IPS DF 4.7 (cell line): ENCODE measurements around the gene TMEM107.
"Not testable (repeated sequence)": the region's sequence is repeated elsewhere in the genome, so short reads cannot be mapped to it uniquely, and the experiment has no call there.

Source experiments
- DNase-seq: peaks from one replicate; pipeline ENCODE4 v3.0.0-alpha.2; 2013; ENCODE audit warnings: low spot score; ENCODE audit errors: extremely low read depth

Gene TMEM107

DNA sequence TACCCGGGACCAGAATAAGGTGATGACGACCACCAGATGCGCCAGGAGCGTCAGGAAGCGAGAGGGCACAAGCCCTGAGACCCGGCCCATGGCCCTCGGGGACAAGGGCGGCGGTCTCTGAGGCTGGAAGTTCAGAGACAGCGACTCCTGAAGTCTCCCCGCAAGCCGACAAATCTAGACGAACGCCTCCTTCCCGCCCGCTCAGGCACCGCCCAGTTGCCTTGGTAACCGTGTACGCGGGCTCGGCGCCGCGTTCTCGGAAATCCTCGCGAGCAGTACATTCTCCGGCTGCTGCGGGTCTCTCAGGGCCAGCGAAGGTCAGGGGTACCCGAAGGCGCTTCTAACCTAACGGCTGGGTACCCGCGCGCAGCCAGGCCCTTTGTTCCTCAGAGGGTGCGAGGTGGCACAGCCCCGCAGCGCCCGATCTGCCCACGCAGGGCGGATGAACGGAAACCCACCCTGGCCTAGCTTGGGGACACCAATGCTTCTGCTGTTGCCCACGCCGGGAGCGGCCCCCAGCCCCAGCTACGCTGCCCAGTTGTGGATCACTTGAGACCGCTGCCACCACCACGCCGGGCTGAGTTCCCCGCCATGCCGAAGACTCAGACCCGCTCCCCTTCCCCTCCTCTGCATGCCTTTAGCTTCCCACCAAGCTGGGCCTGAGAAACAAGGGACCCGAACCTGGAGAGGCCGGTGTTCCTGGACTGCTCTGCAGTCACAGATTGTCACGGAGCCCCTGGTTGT, at the start of gene TMEM107:
TSS of gene TMEM107 (minus strand) at position 184 of the 744 bp plus-strand sequence. CDS start at position 90, 94 bp downstream.
- DNase-seq = no peak

DNA sequence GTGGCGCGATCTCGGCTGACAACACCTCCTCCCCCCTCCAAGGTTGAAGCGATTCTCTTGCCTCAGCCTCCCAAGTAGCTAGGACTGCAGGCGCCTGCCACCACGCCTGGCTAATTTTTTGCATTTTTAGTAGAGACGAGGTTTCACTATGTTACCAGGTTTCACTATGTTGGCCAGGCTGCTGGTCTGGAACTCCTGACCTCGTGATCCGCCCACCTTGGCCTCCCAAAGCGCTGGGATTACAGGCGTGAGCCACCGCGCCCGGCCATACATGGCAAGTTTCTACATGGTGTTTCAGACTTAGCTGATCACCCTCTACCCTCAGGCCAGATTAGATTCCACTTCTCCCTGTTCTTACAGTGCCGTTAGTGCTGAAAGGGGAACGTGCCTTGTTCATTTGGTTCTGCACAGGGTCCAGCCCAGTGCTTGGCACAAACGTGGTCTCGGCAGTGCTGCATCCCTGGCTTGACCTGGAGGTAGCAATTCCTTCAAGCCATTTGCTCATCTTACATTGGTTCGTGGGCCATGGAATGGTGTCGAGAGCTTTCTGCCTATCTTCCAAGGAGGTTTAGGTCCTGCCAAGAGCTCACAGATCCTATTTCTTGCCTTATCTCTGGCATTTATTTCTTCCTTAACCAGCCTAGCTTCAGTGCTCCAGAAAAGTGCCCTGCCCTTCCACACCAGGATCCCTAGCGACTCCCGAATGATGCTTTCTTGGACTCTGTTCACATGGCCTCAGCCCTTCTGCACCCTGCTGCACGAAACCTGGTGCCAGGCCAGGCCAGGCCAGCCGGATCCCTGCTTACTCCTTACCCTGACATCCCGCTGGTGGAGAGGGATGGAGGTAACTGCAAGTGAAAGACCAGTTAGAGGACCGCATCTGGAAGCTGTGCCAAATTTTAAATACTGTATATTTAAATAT, 49.0 kb upstream of the TMEM107 start:
- DNase-seq = no peak

DNA sequence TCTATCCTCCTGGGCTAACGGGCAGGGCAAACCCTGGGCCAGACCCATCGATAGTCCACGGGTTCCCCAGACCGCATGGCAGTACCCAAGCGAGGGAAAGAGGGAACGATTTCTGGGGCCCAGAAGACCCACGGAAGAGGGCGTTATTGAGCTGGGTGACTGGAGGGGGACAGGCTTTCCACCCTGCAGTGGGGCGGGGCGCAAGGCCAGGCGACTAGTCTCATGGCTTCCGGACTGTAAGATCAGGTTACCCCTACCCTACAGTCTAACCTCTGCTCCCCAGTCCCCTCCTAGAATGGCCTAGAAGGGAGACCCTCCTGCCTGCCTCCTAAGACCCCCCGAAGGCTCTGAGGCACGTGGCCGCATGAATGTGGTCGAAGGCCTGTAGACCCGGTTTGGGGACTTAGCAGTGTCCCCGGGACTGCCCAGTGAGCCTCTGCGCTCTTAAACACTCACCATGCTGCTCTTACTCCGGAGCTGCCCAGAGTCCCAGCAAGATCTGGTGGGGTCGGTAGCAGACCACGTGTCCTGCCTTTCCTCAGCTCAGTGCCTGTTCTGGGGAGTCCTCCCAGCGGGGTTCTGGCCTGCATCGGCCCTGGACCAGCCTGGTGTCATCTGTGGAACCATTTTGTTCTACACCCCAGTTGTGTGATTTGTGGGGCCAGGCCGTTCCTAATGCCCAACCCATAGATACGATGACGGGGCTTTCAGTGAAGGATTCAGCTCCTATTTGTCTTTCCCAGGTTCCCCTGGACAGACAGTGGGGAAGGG, 47.4 kb upstream of the TMEM107 start:
- no peak for DNase-seq

DNA sequence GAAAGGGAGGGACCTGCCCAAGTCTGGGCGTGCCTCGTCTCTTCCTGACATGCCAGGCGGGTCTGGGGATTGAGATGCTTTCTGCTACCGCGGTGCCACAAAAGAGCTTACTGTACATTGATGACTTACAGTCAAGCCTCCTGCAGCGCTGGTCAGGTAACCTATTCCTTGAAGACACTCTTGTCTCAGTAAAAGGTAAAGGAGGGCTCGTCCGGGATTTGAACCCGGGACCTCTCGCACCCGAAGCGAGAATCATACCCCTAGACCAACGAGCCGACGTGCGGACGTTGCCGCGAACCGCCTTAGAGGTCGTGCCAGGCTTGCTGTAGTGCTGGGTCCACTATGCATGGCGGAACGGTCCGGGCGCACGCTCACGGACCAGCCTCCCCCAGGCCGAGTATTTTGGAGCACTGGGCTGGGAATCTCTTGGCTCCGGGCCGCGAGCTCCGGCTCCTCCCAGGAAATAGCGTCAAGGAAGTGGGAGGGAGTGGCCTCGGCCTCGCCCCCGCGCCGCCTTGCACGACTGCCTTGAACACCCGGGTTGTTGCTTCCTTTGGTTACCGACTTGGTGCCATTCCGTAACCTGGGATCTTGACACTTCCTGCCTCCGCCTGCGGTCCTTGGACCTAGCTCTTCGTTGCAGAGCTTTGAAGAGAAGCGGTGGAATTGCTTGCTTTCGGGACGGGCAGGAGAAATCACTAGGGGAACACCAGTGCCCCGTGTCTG, 46.6 kb upstream of the TMEM107 start:
- DNase-seq = no peak

DNA sequence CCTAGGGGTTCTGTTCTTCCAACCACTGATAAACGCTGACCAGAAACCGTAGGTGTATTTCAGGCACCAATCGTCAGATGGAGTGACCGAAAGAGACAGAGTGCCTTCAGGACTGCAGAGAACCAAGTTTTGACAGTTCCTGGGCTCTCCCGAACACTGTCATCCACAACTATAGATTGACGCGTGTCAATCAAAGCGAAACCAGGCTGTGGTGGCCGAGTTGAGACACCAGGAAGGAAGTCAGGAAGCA, 46.1 kb upstream of the TMEM107 start:
- DNase-seq = no peak

DNA sequence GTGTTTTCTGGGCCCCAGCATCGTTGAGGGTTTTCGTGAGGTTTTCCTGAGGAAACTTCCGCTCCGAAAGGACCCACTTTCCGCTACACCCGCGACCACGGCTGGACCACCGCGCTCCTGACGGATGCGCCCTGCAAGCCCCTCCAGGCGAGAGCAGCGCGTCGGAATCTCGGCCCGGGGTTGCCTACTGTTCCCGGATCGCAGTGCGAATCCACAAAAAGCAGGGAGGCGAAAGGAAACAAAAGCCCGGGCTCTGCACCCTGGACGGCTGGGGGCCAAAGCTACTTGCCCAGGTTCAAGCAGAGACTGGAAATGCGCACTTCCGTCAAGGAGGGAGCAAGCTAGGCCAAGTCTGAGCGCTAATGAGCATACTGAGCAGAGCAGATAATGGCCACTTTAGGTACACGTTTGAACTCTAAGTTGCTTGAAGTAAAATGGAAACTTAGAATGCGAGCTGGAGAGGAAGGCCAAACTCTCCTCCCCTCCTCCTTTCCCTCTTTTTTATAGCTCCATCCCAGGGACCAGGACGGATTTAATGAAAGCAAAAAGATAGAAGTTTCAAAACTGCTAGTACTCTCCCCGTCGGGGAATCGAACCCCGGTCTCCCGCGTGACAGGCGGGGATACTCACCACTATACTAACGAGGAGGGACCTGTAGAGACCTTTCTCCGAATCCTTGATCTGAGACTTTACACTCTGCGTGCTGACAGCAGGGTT, 45.6 kb upstream of the TMEM107 start:
- no peak for DNase-seq

DNA sequence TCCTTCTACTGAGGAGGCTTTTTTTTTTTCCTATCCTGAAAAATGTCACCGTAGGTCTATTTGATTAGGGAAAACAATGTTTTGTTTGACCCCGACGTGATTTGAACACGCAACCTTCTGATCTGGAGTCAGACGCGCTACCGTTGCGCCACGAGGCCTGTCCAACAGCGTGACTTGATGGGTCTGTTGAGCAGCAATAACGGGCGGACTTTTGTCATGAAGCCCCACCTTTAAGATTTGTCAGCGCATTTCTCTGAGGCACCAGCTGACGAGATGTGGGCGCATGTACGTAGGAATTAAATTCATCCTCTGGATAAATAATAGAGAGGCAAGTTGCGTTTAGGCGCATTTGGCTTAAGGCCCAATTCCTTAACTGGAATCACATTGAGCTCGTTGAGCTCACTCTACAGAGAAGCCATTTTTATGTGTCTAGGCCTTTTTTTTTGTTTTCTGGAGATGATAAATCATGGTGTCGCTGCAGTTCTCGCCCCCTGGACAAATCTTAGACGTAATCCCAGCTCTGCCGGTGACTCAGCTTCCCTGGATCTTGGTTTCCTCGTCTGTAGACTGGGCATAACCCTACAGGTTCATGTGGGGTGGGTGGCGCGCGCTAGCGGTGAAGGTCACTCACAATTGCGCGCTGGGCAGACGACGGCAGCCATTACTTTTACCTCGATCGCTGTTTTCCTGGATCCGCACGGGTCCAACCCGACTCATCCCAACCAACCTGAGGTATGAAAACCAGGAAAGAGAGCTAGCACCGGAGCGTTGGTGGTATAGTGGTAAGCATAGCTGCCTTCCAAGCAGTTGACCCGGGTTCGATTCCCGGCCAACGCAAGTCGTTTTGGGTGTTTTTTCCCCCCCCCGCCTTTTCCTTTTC, 44.8 kb upstream of the TMEM107 start:
- DNase-seq = no peak

DNA sequence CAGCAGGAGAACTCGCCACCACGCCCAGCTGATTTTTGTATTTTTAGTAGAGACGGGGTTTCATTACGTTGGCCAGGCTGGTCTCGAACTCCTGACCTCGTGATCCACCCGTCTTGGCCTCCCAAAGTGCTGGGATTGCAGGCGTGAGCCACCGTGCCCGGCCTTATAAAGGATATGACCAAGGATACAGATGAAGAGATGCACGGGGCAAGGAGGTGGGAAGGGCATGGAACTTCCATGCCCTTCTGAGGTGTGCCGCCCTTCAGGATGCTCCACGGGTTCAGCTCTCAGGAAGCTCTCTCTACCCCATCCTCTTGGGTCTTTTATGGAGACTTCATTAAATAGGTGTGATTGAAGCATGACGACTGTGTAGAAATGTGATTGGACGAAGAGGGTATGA, 37.8 kb upstream of the TMEM107 start:
- DNase-seq = not testable (repeated sequence)

DNA sequence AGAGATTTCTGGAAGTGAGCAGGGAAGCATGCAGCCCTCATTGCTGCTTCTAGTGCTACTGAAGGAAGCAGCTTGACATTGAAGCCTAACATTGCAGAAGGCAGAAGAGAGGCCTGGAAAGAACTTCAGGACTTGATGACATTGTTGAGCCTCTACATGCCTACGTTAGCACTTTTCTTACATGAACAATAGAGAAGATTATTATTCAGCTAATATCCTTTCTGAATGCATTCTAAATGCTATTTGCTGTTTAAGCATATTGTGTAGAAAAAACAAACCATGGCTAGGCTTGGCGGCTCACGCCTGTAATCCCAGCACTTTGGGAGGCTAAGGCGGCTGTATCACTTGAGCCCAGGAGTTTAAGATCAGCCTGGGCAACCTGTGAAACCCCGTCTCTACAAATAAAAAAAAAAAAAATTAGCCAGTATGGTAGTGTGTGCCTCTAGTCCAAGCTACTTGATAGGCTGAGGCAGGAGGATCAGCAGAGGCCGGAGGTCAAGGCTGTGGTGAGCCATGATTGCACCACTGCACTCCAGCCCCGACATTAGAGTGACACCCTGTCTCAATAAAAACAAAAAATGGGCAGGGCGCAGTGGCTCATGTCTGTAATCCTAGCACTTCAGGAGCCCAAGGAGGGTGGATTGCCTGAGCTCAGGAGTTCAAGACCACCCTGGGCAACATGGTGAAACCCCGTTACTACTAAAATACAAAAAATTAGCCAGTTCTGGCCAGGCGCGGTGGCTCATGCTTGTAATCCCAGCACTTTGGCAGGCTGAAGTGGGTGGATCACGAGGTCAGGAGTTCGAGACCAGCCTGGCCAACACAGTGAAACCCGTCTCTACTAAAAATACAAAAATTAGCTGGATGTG, 36.4 kb upstream of the TMEM107 start:
- DNase-seq = no peak

DNA sequence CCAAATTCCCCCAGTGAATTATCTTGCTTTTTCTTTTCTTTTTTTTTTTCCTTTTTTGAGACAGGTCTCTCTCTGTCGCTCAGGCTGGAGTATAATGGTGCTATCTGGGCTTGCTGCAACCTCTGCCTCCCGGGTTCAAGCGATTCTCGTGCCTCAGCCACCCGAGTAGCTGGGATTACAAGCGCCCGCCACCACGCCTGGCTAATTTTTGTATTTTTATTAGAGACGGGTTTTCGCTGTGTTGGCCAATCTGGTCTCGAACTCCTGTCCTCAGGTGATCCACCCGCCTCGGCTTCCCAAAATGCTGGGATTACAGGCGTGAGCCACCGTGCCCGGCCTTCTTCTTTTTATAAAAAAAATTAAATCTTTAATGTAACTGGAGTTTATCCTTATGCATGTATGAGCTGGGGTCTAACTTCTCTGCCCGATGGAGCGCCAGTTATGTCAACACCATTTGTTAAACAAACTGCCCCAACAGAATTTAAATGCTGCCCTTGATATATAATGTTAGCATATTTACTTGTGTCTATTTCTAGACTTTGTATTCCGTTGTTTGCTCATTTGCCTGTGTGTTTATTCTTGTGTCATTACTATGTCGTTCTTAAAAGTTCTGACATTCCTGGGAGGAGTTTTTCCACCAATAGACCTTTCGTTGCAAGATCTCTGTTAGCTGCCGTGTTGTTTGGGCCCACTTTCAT, 34.7 kb upstream of the TMEM107 start:
- DNase-seq = no peak

DNA sequence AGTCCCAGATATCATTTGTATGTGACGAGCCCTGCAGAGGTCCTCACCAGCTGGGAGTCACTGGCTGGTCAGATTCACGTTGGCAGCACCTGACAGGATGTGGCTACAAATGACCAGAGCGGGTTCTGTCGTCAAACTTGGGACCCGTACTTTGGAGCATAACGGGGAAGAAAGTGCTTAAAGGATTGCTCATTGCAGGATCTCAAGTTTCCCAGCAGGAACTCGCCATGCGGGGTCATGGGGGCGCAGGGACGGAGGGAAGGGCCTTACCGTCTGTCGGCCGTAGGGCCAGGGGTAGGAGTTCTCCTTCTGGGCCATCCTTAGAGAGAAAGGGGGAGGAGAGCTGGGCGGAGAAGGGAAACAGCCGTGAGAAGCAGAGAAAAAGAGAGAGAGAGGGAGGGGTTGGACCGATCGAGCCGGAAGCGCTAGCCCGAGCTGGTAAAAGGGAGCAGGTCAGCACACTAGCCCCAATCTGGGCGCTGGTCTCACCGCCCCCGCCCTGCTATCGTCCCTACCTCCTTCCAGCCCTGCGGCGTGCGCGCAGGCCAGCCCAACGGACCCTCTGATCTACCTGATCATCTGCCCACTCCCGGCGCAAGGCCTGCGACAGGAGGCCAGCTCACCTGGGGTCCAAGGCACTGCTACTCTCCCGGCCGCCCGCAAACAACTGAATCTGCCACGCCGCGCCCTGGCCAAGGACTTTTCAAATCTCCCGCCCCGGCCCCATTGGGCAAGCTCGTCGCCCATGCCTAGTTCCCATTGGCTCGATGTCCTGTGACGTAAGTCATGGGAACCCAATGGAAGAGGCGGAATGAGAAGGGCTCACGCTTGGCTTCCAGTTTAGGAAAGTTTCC, 34.0 kb upstream of the TMEM107 start, which contains the start of gene AURKB:
TSS of gene AURKB (minus strand) at position 669 of the 854 bp plus-strand sequence. CDS start at position 318, 351 bp downstream.
- no peak for DNase-seq

DNA sequence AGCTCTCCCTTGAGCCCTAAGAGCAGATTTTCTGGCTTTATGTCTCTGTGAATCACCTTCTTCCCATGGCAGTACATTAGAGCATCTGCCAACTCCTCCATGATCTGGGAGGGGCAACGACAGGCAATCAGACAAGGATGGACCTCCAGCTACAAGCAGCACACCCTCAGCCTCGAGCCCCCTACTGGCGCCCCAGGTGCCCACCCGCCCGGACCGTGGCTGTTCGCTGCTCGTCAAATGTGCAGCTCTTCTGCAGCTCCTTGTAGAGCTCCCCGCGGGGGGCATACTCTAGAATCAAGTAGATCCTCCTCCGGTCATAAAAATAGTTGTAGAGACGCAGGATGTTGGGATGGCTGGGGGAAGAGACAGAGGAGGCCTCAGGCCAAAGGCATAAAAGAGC, 30.4 kb upstream of the TMEM107 start:
- no peak for DNase-seq

DNA sequence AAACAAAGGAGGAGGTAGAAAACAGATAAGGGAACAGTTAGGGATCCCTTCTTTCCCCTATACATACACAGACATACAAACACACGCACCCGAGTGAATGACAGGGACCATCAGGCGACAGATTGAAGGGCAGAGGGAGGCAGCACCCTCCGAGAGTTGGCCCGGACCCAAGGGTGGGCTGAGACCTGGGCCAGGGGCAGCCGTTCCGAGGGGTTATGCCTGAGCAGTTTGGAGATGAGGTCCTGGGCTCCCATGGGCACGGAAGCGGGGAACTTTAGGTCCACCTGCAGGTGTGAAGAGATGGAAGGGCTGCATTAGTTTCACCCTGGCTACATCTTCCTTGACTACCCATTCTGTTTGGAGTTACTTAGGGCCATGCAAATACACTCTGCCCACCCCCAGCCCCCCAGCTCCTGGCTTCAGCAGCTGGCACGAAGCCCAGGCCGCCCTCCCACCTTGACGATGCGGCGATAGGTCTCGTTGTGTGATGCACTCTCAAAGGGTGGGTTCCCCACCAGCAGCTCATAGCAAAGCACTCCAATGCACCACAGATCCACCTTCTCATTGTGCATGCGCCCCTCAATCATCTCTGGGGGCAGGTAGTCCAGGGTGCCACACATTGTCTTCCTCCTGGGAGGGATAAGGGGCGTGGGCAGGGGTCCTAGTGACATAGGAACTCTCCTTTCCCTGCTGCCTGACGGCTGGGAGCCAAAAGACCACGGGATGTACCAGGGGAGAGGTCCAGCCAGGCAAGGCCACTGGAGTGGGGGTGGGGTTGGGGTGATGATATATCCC, 28.8 kb upstream of the TMEM107 start:
- no peak for DNase-seq

DNA sequence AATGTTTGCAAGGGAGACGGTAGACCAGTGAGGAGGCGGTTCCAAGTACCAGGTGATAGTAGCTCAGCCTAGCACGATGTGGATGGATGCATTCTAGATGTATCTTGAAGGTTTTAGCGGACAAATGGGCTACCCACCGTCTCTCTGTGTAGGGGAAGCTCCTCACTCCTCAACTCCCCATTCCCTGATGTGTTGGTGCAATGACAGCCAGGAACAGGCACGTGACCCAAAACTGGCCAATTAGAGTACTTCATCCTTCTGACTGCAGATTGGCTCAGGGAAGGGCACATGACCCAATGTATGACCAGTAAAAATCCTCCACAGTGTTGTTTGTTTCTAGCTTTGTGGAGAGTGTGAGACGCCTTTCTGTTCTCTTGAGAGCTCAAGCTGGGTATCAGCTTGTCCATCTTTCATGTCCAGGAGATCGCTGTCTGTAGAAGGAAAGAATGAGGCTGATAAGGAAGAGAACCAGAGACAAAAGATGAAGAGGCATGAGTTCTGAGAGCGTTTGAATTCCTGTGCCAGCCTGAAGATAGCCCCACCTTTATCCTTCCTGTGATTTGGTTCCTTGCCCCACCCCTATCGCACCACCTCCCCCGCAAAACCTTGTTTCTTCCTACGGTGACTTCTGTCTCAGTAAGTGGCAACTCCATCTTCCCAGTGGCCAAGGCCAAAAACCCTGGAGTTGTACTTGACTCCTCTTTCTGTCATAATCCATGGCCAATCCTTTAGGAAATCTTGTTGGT, 16.1 kb upstream of the TMEM107 start:
- DNase-seq = no peak

DNA sequence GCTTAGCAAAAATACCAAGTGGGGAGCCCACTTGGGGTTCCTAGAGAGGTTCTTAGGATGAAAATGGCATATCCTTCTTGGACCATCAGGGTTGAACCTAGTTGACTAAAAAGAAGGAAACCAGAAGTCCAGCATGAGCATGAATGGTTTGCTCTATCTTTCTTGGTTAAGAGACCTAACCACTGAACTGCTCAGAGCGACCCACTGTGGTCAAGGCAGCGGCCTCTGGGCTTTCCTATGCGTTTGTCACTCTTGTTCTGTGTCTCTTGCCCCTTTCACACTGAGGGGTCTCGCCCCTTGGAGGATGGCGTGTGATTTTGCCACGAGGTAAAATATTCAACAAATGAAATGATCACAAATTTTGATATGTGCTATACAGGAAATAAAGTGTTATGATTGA, 14.3 kb upstream of the TMEM107 start:
- DNase-seq = no peak
